ENCODE data around the gene GRIK2.
"Not testable (repeated sequence)": the region's sequence is repeated elsewhere in the genome, so short reads cannot be mapped to it uniquely, and the experiment has no call there.

Gene GRIK2

DNA sequence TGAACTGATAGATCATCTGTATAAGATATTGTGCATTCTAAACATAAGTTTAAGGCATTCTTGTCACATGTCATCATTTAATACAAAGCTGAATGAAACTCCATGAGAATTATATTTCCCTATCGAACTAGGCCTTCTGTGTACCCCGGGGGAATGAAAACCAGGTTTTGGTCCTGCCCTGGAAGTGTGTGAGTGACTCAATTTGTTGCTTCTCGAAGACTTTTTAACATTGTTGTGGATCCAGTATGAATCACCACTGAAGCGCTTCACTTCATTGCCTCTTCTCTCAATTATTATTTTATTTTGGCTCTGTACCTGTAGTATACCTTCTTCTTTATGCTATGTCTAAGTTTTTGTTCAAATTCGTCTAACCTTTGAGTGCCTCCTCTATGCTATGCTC is 150.8 kb downstream of the GRIK2 start:
- DNase-seq: no peak

DNA sequence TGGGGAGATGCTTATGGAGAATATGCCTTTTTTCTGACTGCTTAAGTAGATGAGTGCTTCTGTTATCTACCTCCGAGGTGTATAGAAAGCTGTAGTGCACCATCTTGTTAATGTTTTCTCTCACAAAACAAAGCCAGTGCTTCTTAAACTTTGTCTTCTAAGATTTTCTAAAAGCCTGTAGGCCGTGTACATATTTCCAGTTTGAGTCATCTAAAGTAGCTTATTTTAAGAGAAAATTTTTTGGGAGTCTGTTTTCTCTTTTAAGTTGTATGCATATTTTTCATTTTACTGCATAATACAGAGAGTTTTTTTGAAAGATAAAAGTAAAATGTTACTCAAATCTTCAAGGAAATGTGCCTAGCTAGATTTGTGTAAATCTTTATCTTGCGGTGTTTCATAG is 151.7 kb downstream of the GRIK2 start:
- DNase-seq: no peak

DNA sequence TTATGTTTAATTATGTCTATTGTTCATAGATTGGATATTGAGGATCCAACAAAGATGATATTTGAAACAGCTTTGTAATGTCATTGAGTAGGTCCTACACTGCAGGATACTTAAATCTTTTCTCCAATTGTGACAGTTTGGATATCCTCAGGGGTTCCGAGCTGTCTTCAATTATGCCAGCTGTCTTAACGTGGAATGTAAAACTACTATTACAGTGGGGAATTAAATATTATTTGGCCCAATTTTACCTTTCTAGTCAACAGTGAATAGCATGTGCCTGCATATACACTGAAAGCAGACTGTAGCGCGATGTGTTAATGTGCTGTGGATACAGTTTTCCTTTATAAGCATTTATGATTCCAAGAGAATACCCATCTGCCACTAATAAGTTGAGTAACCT is 156.9 kb downstream of the GRIK2 start:
- DNase-seq: no peak

DNA sequence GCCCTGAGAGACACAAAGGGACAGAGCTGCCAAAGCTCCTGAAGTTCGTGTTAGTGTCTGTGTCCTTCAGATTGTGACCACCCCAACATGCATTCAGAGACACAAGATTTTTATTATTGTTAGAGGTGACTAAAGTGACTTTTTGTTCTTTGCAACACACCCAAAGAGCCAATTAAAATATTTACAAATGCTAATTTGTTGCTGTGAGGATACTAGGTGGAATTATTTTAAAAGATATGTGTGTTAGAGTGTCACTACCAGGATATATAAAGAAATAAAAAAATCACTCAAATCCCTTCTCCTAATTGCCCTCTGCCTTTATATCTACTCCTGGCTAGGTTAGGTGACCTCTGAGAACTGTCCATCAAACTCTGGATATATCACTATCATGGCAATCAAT is 160.7 kb downstream of the GRIK2 start:
- DNase-seq: no peak

DNA sequence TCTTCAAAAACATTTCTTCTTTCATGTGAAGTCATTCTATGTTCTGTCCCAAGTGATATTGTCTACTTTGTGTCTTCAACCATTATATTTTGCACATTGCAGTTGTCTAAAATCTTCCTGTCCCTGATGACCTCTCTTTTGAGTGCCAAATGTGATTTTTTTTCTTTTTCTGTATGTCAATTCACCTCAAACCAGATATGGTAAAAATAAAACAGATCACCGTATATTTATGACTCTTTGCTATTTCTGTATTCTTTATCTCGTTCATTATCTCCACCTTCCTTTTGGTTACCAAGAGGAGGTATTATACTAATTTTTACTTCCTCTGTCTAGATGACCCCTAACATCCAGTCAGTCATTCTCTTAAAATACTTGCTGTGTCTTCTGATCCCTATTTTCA is 165.2 kb downstream of the GRIK2 start:
- no peak for DNase-seq

DNA sequence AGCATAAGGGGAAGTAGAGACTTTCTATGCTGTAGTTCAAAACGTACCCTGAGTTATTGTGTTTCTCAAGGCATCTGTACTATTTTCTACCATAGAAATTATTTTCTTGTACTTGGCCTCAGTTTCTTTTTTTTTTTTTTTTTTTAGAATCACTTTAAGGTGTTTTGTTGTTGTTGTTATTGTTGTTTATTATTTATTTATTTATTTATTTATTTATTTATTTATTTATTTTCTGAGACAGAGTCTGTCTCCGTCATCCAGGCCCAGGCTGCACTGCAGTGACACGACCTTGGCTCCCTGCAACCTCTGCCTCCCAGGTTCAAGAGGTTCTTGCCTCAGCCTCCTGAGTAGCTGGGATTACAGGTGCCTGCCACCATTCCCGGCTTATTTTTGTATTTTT is 179.1 kb downstream of the GRIK2 start:
- DNase-seq: no peak

DNA sequence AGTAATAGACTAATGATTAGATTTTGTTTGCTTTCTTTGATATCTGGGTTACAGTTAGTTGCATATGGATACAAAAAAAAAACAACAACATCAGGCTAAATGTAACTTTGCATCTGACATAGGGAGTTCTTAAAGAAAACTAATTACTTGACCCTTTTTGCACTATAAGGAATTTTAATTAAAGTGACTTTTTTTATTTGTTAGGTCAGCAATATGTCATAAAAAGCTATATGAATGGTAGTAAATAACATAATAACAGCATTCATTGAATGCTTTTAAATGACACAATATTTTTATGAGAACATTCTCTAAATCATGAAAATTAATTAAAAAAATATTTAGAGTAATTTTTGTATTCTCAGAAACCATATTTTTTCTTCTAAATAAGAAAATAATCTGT is 183.6 kb downstream of the GRIK2 start:
- no peak for DNase-seq

DNA sequence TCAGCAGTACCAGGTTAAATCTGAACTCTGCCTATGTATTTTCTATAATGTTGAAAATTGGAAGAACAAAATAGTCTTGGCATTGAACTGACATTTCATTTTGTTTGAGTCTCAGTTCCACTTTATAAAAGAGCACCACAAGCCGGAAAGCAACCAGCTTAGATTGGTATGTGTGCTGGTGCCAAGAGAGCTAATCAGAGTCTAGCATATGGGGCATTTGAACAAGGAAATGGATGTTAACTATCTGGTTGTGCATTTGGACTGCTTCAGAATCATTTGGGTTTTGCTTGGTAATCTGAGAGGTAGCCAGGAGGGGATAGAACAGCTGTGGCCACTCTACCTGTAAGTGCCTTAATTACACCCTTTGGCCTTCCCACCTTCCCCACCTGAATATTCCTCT is 184.8 kb downstream of the GRIK2 start:
- no peak for DNase-seq

DNA sequence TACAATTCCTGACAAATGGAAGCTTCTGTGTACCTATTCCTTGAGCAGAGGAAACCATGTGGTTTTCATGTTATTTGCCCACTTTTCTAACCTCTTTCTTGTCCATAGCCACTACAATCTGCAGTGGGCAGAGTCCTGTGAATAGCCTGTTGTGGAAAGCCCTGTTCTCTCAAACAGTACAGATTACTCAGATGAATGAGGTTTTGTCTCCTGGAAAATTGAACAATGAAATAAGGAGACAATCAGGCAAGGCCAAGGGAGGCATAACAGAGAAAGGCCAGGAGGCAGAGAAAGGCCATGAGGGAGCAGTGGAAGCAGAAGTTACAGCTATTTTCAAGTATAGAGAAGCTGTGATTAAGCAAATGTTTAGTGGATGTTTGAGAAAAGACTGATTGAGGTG is 189.3 kb downstream of the GRIK2 start:
- DNase-seq: no peak

DNA sequence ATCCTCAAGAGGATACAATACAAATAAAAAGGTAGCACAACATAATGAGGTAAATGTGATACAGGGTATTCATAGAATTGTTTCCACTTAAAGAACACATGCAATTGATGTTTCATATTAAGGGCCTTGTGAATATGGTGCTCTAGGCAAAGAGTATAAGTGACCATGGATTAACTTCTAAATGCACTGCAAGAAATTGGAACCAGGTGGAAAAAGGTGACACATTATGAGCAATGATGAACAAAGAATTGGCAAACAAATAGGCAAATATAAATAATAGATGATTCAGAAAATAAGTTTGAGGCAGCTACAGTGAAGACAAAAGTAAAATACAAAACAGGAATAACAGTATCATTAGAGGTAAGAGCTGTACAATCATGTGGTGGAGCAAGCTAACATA is 192.0 kb downstream of the GRIK2 start:
- no peak for DNase-seq

DNA sequence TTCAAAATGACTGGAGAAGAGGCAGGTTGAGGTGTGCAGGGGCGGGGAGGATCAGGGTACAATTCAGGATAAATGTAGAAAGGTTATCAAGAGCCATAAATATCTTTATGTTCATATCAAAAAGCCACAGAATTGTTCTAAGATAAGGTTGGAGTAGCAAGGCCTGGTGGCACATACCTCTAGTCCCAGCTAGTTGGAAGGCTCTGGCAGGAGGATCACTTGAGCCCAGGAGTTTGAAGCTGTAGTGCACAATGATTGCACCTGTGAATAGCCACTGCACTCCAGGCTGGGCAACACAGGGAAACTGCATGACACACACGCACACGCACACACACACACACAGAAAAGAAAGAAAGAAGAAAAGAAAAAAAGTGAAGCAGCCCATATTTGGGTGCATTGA is 194.8 kb downstream of the GRIK2 start:
- no peak for DNase-seq

DNA sequence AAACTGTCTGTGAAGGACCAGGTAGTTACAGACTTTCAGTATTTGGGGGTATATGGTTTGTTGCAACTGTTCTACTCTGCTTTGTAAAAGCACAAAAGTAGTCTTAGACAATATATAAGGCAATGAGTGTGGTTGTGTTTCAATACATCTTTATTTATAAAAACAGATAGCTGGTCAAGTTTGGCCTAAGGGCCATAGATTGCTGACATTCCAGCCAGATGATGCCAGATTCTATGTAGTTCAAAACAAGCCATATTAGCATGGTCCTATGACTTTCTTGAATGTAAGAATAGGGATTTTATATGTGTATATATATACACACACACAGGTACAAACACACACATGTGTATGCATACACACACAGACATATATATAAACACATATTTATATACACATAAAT is 201.8 kb downstream of the GRIK2 start:
- DNase-seq: no peak

DNA sequence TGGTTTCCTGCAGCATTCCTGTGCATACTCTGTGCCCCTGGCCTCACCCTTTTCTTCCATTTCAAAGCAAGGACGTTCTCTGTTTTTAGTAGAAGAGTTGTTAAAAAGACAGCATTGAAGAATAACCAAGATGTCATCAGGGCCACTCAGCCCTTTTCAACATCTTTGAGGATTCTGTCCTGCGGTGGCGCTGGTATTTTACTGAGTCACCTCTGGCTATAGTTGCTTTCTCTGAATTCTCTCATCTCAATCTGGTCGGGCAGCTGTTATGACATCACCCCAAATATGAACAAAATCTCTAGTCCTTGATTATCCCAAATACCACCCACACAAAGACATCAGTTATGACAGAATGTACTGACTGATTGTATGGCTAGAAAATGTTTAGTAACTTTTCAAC is 204.2 kb downstream of the GRIK2 start:
- no peak for DNase-seq

DNA sequence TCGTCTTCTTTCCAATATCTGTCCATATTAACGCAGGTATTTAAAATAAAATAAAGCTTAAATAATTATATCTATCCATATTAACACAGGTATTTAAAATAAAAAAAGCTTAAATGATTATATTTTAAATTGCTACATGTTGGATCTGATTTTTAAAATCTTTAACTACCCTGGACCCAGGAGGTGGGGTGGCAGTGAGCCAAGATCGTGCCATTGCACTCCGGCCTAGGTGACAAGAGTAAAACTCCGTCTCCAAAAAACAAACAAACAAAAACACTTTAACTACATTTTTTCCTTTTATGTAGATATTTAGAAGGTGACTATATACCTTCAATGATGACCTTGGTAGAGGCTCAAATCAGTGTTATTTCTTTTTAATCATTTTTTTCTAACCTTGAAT is 211.9 kb downstream of the GRIK2 start:
- no peak for DNase-seq

DNA sequence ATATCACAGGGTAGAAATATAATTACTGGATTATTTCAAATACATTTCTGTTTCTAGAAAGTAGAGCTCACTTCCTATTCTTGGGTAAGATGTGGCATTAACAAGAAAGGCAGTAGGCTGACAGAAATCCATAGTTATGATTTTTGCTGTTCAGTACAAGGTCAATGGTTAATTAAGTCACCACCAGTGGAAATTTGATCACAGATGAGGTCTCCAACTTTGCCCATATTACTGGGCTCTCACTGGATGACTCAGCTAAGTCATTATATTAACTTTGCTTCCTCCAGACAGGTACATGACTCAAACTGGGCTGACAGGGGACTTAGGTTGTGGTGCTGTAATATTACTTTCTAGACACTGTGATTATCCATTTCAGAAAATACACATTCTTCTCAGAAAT is 212.4 kb downstream of the GRIK2 start:
- no peak for DNase-seq

DNA sequence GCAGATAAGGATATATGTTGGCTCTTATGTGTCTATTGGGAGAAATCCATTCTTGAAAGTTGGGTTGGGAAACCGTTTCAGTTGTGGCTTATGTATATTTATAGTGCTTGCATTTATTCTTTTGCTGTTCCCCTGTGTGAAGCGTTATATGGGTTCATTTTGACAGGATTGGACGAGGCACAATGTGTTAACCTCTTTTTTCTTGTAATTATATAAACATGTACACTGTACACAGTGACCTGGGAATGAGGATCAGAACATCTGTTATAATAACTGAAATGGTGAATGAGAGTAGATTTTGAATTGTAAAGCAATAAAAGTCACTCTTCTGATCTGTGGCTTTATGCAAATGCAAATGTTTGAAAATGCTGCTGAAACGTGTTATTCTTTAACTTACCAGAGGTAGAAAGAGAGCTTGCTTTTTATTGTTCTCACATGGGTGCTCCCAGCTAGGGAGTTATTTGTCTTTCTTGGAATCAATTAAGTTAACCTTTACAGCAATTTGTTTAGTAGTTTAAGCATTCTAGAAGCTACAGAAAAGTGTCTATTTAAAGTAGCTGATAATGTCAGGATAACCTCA is 213.7 kb downstream of the GRIK2 start:
- no peak for DNase-seq

DNA sequence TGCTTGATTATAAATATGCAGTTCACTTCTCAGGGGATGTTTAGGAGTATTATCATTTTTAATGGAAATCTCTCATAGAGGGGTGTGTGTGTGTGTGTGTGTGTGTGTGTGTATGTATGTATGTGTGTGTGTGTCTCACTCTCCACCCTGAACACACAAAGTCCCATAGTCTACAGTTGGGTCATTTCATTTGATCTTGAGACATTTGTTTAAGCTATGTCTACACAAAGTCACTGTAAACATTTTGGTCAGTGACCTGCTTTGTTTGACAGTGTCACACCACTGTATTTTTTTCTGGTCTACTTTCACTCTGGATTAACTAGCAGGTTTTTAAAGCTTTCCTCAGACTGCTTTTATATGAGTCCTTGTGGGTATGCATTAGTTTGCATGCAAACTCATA is 215.2 kb downstream of the GRIK2 start:
- DNase-seq: no peak

DNA sequence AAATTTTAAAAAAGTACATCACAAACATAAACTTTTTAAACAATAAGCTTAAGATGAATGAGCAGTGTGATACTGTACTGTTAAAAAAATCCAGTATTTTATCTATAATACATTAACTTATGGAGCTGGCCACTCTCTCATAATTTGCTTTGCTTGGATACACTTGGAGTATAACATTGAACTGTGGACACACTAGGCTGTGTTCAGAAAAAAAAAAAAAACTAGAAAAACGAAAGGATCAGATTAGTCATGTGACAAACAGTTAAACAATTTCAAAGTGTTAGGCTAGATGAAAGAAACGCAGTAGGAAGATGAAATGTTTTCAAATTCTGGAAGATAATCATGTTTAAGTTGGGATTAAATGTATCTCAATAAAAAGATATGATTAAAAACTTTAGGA is 220.0 kb downstream of the GRIK2 start:
- no peak for DNase-seq

DNA sequence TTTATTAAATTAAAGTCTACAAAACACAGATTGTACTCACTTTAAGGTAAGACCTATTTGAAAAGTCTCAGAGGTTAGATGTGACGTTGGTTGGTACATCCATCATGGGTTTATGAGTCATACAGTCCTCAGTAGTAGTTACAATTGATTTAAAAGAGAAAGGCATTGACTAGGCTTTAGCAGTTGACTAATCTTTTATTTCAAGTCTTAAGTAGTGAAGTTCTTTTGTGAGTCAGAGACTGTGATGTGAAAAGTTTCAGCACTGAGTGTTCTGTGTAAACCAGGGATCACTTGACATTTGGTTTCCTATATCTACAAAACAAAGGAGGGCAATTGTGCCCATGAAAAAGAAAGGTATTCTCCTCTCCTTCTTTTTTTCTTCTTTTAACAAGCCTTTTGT is 221.3 kb downstream of the GRIK2 start:
- DNase-seq: no peak

DNA sequence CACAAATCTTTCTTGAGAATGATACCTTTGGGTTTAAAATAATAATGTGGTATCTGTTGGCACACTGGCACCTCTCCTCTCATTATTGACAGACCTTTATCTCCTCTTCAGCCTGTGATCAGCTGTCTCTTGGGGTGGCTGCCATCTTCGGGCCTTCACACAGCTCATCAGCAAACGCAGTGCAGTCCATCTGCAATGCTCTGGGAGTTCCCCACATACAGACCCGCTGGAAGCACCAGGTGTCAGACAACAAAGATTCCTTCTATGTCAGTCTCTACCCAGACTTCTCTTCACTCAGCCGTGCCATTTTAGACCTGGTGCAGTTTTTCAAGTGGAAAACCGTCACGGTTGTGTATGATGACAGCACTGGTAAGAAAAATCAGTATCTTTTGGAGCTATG is 232.8 kb downstream of the GRIK2 start:
- DNase-seq: no peak

DNA sequence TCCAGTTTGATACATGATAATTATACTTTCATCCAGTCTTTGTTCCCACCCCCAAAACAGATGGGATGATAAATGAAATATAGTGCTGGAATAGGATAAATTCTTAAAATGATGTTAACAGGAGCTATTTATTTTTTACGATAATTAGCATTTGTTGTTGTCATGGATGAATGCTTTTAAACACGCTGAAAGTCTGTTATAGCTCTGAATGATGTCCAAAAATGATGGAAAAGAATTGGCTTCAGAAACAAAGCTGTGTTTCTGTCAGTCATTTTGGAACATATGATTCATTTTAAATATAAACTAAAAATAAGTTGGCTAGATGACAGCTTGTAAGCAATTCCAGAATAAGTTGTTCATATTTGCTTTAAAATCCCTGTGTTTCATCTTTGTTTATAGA is 237.4 kb downstream of the GRIK2 start:
- no peak for DNase-seq

DNA sequence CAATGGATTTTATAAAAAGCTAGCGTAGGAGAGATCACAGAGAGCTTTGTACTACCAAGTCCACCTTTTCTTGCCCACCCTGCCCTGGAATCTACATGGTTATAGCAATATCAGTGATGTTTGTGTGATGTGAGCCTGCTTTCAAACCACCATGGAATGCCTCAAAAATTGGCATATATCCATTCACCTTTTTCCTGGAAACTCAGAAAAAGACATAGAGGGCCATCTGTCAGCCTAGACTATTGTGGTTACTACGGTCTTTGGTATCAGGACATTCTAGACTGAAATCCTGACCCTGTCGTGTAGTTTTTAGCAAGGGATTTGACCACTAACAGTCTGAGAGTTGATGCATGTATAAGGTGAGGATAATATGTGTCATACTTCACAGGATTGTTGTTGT is 239.6 kb downstream of the GRIK2 start:
- no peak for DNase-seq

DNA sequence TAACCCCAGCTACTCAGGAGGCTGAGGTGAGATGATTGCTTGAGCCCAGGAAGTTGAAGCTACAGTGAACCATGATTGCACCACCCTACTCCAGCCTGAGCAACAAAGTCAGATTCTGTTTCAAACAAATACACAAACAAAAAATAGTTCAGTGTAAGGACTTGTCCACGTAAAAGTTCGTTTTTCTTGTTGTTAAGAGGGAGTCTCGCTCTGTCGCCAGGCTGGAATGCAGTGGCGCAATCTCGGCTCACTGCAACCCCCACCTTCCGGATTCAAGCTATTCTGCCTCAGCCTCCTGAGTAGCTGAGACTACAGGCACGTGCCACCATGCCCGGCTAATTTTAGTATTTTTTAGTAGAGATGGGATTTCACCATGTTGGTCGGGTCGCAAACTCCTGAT is 245.4 kb downstream of the GRIK2 start:
- not testable (repeated sequence) for DNase-seq

DNA sequence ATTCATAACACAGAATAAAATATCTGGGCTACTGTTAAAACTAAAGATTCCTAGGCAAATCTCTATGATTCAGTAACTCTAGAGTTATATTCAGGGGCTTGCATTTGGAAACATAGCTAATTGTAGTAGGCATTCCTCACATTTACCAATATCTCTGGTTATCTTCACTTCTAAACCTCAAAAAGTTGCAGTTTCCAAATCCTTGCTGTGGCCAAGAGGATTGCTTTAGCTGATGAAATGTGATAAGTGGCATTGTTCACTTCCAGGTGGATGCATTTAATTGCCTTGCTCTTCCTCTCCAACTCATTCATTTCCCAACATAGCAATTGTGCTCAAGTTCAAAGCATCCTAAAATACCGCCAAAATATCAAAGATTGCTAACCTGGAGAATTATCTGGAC is 246.6 kb downstream of the GRIK2 start:
- DNase-seq: no peak

DNA sequence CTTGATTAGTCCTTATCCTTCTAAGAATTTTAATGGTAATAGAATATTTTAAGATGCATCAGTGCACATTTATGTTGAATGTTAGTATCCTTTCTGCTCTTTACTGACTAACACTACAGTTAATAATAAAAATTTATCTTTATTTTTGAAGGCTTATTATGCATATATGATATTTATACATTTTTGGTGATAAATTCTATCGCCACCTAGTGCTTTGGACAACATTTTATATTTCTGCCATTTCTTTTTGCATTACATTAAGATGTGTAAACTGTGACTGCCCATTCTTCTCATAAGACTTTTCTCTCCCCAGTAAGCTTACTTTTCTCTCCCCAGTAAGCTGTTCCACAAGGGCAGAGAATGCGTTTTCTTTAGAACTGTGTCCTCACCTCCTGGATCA is 252.3 kb downstream of the GRIK2 start:
- no peak for DNase-seq

Data from stimulated activated CD4-positive, alpha-beta T cell treated with anti-CD3 and anti-CD28 coated beads, Interleukin-2, amount 100 ng/mL, for 24 hours (primary cell).